Amniotic stem cell (primary cell): Measurements from ENCODE around the gene EXOC3L2.
"Not testable (repeated sequence)": the region's sequence is repeated elsewhere in the genome, so short reads cannot be mapped to it uniquely, and the experiment has no call there.

Source experiments
- DNase-seq: peaks from one replicate; lab custom pipeline; 2025; lab: John Stamatoyannopoulos, UW

EXOC3L2 gene

DNA sequence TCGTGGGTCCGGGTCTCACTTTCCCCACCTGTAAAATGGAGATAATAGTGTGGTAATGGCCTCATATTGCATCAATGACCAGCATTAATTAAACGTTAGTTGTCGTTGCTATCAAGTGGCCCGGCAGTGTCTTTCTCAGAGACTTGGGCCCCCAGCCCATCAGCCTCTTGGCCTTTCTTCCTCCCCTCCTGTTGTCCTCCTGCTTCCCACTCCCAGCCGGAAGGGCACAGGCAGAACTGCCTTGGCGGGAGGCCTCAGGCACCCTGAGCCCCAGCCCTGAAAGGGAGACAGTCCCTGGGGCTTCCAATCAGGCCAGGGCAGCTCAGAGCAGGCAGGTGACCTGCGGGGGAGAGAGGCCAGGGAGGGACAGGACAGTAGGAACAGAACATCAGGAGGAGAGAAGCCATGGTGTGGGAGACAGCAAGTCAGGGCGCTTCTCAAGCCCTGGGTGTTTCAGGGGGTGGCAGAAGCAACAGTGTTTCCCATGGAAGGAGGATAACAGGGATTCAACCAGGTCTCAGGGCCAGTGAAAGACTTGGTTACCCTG is 10.5 kb upstream of the EXOC3L2 start:
- no peak for DNase-seq

DNA sequence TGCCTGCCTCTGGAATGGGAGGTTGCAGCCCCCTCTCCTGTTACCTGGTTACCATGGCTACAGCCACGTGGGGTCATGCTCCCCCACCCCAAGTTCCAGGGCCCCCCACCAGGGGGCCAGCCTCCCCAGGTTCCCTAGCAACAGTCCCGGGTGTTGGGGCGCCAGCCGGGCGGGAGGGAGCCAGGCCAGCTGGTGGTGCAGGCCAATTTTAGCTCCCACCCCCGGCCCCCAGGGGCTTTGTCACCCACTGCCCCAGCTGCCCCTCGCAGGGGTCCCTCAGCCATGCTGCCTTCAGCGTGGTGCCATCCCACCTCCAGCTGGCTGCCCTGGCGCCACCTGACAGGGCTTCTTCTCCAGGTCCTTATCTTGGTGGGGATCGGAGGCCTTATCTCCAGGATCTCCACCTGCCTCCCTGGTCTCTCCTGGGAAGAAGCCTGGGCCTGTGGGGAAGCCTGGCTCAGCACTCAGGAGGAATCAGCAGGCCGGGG is 8.9 kb upstream of the EXOC3L2 start:
- no peak for DNase-seq

DNA sequence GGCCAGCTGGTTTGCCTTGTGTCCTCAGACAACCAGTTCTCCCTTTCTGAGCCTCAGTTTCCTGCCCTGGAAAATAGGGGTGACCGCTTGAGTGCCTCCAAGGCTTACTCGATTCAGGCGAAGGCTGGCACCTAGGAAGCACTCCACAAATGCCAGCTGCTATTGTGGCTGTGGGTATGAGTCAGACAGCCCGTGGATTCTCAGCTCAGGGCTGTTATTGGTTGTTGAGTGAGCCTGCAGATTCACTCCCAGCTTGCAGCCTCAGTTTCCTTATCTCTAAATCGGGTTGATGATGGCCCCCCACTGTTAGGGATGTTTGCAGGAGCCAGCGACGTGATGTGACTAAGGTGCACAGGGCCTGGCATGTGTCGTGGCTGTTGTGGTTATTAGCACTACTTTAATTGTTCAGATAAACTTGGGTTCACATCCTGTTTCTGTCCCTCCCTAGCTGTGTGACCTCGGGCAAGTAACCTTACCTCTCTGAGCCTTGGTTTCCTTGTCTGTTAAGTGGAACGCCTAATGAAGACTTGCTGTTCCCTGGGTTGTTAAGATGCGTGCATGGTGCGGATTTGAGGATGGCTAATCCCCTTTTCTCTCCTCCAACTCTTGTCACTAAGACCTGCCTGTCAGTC is 8.3 kb upstream of the EXOC3L2 start:
- DNase-seq: no peak

DNA sequence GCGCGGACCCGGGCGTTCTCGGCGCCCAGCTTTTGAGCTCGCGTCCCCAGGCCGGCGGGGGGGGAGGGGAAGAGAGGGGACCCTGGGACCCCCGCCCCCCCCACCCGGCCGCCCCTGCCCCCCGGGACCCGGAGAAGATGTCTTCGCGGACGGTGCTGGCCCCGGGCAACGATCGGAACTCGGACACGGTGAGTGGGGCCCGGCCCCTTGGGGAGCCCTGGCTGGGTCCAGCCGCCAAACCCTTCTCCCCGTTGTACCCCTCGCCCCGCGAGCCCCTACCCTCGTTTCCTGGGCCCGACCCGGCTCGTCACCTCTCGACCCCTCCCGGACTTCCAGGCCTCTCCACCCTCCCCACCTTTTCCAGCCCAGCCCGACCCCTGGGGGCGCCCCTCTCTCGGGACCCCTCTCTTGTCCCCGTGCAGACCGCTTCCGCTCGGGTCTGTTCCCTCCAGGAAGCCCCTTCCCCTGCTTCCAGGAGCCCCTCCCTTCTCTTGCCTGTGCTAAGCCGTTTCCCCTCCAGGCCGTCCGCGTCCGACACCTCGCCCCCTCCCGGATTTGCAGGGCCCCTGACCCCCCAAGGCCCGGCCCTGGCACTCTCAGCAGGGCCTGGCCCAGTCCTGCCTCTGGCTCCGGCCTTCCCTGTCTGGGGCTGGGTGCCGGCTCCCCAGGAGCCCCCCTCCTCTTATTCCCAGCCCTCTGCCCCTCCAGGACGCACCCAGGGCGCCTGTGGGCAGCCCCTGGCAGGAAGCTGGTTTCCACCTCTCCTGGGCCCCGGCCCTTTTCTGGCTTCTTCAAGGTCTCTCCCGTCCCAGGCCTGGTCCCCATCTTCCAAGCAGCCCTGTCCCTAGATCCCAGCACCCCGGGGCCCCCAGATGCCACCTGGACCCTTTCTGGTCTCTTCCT is 6.5 kb upstream of the EXOC3L2 start:
- no peak for DNase-seq

DNA sequence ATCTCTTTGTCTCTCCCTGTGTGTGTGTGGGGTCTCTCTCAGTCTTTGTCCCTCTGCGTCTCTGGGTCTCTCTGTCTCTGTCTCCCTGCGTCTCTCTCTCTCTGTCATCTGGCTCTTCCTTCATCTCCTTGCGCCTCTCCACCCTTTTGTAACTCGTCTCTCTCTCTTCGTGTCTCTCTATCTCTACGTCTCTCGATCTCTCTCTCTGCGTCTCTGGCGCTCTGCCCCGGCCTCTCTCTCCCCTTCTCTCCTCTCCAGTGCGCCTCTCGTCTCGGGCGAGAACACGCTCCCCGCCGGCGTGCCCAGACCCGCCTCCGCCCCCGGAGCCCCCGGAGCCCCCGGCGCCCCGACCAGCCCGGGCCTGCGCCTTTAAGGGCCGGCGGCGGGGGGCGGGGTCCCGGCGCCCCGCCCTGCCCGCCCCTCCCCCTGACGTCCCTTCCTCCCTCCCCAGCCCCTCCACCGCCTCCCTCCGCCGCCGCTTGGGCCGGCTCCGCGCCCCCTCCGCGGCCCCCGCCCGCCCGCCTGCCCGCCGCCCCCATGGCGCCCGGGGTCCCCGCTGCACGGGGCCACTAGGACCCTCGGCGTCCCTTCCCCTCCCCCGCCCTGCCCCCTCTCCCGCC is 5.7 kb upstream of the EXOC3L2 start, which contains the start of gene MARK4:
MARK4 (plus strand) TSS at position 440 of the 620 bp plus-strand sequence. CDS start 318 bp downstream, outside the sequence.
- no peak for DNase-seq

DNA sequence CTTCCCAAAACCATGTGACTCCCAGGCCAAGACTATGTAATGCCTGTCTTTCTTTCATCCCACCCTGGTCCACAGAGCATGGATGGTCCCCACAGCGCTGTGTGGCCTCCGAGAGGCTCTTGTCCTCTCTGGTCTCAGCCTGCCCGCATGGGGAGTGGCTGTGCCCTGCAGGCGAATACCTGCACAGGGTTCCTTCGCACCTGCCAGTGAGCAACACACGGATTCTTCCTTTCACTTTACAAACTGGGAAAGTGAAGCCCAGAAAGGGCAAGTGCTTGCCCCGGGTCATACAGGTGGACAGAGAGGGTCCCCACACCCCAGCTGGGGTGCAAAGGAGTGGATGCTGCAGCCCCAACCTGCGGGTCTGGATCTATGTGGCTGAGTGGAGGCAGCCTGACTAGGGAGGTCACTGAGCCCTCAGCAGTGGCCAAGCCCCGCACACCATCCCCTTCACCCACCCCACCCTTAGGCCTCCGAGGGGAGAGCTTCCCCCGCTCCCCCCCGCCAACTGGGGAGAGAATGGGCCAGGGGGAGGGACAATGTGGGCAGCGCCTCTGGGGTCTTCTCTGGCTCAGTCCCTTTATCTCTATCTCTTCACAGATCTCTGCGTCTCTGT is 5.1 kb upstream of the EXOC3L2 start:
- DNase-seq: no peak

DNA sequence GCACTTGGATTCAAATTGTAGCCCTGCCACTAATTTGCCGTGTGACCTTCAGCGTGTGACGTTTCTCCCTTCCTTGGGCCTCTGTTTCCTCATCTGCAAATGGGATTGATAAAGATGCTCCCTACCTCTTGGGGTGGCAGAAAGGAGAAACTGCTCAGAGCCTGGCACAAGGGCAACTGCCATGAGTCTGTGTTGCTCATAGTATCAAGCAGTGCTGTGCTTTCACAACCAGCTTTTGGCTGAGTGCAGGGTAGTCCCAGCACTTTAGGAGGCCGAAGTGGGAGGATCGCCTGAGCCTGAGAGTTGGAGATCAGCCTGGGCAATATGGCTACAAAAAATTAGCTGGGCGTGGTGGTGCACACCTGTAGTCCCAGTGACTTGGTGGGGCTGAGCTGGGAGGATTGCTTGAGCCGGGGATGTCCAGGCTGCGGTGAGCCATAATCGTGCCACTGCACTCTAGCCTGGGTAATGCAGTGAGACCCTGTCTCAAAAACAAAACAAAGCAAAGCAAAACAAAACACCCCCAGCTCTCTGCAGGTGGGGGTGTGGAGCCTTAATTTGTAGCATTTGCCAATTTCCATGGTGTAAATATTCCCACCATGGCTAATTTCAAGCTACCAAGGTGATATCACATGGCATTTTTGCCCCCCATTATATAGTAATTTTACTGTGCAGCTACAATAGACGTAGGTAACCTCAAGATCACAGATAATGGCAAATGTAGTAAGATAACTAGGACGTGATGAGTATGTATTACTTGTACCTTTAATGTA is 4.2 kb upstream of the EXOC3L2 start:
- DNase-seq: no peak

DNA sequence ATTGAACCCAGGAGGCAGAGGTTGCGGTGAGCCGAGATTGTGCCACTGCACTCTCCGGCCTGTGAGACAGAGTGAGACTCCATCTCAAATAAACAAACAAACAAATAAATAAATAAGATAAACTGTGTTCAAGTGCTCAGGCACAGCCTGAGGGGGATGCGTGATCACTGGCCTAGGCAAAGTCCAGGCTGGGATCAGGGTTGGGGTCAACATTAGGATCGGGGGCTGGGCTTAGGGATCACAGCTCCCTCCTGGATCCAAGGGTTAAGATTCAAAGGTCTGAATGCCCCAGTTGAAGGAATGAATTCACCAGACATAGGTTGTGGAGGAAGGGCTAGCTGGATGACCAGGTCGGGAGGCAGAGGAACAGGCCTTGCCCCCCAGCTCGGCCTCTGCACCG is 1.9 kb upstream of the EXOC3L2 start:
- DNase-seq: no peak

DNA sequence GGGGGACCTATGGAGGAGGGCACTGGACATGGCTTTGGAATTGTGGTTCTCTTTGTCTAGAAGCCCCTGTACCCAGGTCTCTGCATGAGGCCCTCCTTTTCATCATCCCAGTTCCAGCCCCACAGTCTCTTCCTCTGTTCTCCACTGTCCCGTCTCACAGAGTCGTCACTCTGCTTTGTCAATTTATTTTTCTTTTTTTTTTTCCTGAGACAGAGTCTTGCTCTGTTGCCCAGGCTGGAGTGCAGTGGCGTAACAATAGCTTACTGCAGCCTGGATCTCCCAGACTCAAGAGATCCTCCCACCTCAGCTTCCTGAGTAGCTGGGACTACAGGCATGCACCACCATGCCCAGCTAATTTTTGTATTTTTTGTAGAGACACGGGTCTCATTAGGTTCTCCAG is 619 bp upstream of the EXOC3L2 start:
- DNase-seq: no peak

DNA sequence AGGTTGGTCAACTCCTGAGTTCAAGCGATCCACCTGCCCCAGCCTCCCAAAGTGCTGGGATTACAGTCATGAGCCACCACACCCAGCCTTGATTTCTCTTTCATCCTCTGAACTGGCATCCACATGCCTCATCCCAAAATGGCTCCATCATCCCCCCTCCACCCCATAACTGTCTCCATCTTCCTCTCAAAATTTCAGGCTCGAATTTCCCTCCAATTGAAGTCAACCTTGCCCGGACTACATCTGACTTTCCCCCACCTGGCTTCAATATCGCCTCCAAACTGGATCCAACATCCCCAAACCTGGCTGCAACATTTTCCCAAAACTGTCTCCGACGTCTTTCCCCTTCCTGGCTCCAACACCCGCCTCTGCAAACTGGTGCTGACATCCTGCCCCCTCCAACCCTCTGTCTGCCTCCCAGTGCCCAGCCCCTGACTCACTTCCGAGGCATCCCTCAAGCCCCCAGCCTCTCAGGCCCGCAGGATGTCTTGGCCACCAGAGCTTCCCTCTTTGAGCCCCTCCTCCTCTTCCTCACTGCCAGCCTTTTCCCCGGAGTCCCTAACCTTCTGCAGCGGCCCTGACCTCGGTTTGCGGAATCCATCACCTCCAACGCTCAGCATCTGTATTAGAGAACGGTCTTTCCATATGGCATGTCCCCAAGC is 943 bp downstream of the EXOC3L2 start:
- no peak for DNase-seq

DNA sequence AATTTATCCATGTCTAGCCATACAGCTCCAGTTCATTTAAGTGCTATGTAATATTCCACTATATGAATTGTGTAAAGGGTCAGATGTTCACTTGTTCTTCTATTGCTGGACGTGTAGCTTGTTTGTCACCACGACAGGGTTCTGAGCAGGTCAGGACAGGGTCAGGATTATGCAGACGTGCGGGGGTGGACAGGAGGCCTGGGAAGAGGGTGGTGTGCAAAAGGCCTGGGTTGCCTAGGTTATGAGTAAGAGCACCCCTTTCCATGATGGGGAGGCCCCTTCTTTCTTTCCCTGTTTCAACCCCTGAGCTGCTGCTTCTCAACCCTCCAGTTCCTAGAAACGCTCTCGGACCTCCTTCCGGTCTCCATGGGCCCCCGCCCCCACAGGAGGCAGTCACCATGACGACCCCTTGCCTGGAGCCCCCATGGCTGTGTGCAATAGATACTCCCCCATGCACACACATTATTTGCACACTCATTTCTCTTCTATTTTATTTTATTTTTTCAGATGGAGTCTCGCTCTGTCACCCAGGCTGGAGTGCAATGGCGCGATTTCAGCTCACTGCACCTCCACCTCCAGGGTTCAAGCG is 2.0 kb downstream of the EXOC3L2 start:
- DNase-seq: no peak

DNA sequence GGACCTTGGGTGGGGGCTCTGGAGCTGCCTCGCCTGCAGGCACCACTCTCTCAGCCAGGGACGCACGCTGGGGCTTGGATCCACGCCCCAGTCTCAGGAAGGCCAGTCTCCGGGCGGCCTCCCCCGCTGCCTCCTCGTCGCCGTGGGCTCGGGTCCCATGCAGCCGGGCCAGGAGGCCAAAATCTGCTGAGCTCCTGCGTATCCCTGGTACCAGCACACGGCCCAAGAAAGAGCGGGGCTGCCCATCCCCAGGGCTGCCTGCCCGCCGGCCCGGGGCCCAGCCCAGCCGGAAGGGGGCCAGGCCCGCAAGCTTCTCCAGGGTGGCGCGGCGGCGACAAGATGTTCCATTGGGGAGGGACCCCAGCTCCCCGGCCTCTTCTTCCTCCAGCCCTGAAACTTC is 6.7 kb downstream of the EXOC3L2 start:
- DNase-seq: no peak

DNA sequence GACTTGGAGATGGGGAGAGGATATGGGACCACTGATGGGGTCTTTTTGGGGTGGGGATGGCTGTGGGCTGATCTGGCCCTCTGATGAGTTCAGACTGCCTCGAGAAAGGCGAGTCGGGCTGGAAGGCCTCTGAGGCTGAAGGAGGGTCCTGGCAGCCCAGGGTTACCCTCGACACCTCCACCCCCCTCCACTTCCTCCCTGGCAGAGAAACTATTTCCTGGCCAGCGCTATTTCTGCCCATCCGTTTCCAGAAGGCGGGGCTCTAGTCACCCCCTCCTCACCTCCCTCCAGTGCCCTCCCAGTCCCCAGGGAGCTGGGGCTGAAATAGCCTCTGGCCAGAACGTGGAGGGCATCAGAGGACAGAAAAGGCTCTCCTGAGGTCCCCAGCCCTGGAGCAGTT is 9.7 kb downstream of the EXOC3L2 start:
- DNase-seq: no peak

DNA sequence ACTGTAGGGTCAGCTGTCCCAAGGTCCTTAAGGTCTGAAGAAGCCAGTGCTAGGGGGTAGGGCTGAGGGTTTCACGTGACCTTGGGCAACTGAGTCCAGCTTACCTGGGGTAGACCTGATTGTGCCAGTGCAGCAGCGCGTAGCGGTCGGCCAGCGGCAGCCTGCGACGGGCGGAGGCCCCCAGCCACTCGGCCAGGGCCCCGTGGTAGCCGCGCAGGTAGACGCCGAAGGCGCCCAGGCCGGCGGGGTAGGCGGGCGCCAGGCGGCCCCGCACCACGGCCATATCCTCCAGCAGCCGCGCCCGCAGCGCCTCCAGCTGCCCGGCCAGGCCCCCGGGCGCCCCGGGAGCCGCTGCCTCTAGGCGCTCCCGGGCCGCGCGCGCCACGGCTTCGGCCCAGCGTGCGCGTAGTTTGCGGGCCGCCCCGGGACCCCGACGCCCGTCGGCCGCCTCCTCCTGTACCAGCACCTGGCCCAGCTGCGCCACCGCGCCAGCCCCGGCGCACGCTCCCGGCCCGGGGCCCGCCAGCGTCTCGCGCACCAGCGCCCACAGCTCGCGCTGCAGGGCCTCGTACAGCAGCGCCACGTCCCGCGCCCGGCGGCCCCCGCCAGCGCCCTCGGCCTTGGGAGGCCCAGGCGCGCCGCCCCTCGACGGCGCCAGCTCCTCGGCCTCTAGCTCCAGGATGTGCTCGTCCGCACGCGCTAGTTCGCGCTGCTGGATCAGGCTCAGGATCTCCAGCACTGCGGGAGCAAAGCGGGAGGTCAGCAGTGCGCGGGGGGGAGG is 10.9 kb downstream of the EXOC3L2 start:
- DNase-seq: no peak

DNA sequence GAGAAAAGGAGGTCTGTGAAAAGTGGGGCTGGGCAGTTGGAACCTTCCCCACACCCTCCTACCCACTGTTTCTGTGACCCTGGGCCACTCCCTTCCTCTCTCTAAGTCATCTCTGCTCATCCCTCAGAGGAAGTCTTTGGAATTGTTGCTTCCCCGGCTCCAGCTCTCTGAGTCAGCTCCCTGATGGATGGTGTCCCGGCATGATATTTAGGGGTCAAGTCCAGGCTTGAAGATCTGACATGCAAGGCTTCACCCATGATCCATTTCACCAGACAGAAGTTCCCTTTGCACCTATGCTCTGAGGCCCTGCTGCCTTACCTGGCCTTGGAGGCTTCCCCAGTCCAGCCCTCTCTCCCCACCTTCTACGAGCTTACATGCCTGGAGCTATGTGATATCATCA is 13.3 kb downstream of the EXOC3L2 start:
- DNase-seq: no peak

DNA sequence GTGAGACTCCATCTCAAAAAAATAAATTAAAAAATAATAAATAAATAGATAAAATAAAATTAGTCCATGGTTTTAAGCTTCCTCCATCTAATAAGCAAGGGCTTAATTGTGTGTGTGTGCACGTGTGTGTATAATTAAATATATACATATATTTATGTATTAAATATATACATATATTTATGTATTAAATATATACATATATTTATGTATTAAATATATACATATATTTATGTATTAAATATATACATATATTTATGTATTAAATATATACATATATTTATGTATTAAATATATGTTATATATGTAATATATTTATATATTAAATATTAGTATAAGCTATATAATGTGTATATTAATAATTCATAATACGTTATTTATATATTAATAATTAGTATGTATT is 16.2 kb downstream of the EXOC3L2 start:
- DNase-seq: not testable (repeated sequence)

DNA sequence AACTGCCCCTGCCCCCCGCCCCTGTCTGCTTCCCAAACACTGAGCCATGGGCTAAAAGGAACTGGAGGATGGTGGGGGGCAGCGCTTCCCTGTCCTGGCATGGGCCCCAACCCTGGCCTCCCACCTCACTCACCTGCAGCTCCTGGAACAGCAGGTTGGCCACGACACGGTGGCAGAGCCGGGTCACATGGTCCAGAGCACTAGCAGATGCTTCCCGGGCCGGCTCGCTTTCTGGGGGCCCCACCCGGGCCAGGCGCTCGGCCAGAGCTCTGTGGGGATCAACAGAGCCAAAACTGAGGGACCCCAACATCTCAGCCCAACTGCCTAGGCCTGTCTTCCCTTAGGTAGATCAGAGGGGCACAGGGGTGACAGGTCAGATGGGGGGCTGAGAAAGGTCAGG is 20.6 kb downstream of the EXOC3L2 start:
- DNase-seq: no peak

DNA sequence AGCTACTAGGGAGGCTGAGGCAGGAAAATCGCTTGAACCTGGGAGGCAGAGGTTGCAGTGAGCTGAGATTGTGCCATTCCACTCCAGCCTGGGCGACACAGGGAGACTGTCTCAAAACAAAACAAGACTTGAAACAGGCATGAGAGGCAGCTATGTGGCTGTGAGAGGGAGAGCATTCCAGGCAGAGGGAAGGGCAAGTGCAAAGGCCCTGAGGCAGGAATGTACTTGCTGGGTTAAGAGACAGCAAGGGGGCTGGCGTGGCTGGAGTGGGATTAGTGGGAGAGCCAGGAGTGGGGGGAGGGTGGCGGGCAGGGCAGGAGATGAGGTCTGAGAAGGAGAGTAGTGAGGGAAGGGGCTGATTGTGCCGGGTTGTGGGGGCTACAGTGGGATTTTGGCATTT is 21.3 kb downstream of the EXOC3L2 start:
- DNase-seq: no peak

DNA sequence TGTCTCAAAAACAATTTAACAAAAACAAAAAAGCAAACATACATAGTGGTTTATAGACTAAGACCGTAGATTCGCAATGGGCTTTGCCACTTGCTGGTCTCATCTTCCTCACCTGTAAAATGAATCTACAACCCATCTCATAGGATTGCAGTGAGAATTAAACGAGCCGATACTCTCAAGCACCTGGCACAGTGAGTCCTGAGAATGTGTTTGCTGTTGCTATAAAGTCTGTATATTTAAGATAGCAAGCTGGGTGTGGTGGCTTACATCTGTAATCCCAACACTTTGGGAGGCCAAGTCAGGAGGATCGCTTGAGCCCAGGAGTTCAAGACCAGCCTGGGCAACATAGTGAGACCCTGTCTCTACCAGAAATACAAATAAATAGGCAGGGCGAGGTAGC is 22.5 kb downstream of the EXOC3L2 start:
- no peak for DNase-seq
